RWPE2 (cell line): ENCODE data around the gene HMCN2.
A peak's percentile ranks its signal among the peaks of the same experiment; 100 is the strongest.

Experiments used
- ATAC-seq: fragments of 200-7000 bp; cut with Tn5 transposase; 3 replicates; pipeline ENCODE4 v1.9.1; 2021; ENCODE audit warnings: low read depth
- DNase-seq: peaks from one replicate; pipeline ENCODE4 v3.0.0-alpha.2; 2020; ENCODE audit warnings: low spot score
- H3K27ac ChIP-seq: fragments of 450-650 bp; 2 replicates; pipeline ENCODE4 v1.5.1; 2017; ENCODE audit warnings: mild to moderate bottlenecking; ENCODE audit not compliant: poor library complexity, severe bottlenecking
- H3K27me3 ChIP-seq: fragments of 250-450 bp; sonication (Bioruptor Pico); 2 replicates; pipeline ENCODE4 v1.5.1; 2021; ENCODE audit warnings: mild to moderate bottlenecking, moderate library complexity; ENCODE audit not compliant: insufficient read depth, poor library complexity, severe bottlenecking
- H3K36me3 ChIP-seq: fragments of 250-450 bp; sonication (Bioruptor Pico); 2 replicates; pipeline ENCODE4 v1.5.1; 2020; ENCODE audit warnings: low read depth, mild to moderate bottlenecking, moderate library complexity
- H3K4me1 ChIP-seq: fragments of 250-450 bp; sonication (Bioruptor Pico); 2 replicates; pipeline ENCODE4 v1.5.1; 2021; ENCODE audit warnings: mild to moderate bottlenecking, moderate library complexity; ENCODE audit not compliant: insufficient read depth, poor library complexity, severe bottlenecking
- H3K4me3 ChIP-seq: fragments of 250-450 bp; sonication (Bioruptor Pico); 2 replicates; pipeline ENCODE4 v1.5.1; 2021; ENCODE audit warnings: mild to moderate bottlenecking, moderate library complexity; ENCODE audit not compliant: severe bottlenecking
- H3K9me3 ChIP-seq: fragments of 250-450 bp; sonication (Bioruptor Pico); 2 replicates; pipeline ENCODE4 v1.5.1; 2021; ENCODE audit warnings: mild to moderate bottlenecking, moderate library complexity; ENCODE audit not compliant: severe bottlenecking
- TF ChIP-seq, protein P1 (sequence below): fragments of 450-650 bp; IDR thresholded peaks from one replicate; pipeline ENCODE4 v1.5.1; 2017; ENCODE audit warnings: mild to moderate bottlenecking, moderate library complexity; ENCODE audit not compliant: poor library complexity, severe bottlenecking

The HMCN2 gene

DNA sequence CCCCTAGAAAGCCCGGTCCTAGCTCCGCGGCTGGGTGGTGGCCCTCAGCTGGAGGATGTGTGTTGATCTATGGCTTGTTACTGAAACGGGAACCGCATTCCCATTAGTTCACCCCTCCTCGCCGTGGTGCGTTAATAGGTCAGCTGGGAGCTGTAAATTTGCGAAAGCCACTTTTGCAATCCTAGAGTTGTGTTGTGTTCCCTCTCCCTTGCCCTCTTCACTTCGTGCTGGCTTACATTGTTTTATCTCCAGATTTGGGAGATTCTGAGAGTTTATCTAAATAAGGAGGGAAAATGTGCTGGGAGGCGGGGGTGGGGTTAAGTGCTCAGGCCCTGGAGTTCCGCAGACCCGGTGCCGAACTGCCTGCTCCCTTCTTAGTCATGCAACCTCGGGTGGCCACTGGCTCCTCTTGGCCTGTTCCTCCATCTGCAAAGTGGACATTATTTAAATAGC lies 62.8 kb downstream of the HMCN2 start:
- no peaks in the 10 kb centered on the region for H3K4me1 ChIP-seq
- no peak for ATAC-seq
- DNase-seq = no peak
- H3K36me3 ChIP-seq = no peaks in the 10 kb centered on the region
- H3K9me3 ChIP-seq = no peaks in the 10 kb centered on the region
- TF ChIP-seq, protein P1, sequence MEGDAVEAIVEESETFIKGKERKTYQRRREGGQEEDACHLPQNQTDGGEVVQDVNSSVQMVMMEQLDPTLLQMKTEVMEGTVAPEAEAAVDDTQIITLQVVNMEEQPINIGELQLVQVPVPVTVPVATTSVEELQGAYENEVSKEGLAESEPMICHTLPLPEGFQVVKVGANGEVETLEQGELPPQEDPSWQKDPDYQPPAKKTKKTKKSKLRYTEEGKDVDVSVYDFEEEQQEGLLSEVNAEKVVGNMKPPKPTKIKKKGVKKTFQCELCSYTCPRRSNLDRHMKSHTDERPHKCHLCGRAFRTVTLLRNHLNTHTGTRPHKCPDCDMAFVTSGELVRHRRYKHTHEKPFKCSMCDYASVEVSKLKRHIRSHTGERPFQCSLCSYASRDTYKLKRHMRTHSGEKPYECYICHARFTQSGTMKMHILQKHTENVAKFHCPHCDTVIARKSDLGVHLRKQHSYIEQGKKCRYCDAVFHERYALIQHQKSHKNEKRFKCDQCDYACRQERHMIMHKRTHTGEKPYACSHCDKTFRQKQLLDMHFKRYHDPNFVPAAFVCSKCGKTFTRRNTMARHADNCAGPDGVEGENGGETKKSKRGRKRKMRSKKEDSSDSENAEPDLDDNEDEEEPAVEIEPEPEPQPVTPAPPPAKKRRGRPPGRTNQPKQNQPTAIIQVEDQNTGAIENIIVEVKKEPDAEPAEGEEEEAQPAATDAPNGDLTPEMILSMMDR = no peak
- H3K4me3 ChIP-seq = no peak overlapping the region
- no peak overlapping the region for H3K27ac ChIP-seq
- H3K27me3 ChIP-seq = peaks cover 14% of the 10 kb centered on the region

DNA sequence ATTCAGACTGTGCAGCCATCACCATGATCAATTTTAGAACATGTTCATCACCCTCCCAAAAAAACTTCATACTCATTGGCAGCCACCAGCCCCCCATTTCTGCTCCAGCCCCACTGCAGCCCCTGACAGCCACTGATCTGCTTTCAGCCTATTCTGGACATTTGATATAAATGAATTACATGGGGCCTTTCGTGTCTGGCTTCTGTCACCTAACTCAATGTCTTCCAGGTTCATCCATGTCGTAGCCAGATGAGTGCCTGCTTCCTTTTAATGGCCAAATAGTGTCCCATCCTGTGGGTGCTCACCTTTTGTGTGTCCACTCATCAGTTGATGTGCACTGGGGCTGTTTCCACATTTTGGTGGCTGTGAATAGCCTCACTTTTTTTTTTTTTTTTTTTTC lies 63.5 kb downstream of the HMCN2 start:
- TF ChIP-seq, protein P1 = no peak
- H3K36me3 ChIP-seq = no peaks in the 10 kb centered on the region
- H3K4me3 ChIP-seq = no peak overlapping the region
- H3K4me1 ChIP-seq = no peaks in the 10 kb centered on the region
- H3K27me3 ChIP-seq = peaks cover 12% of the 10 kb centered on the region
- H3K27ac ChIP-seq = no peak overlapping the region
- ATAC-seq = no peak
- DNase-seq = no peak
- H3K9me3 ChIP-seq = no peaks in the 10 kb centered on the region

DNA sequence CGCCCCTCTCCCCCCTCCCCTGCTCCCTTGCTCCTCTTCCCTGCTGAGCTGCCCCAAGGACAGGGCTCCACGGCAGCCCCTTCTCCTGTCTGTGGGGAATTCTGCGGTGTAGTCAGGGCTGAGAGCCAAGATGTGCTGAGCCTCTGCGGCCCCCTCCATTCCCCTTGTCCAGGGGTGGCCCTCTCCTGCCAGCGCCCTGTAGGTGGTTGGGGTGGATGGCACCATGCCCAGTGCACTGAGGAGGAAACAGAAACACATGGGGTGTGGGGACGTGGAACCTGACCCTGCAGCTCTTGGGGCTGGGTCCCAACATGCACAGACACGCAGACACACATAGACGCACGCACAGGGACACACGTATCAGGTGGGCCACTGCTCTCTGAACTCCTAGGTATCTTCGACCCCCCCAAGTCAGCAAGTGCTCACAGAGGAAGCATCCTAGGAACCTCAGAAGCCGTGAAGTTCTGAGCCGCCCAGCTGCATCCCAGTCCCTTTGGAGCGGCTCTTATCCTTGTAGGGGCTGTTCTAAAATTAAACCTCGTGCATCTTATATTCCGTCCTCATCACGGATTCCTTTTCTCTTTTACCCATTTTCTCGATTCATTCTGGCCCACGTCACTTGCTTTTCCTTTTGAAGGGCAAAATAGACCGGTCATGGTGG lies 64.8 kb downstream of the HMCN2 start:
- ATAC-seq (peak; percentile 36; the same call in 2 of the 3 replicates), DNase-seq (no peak)
- Histone ChIP-seq H3K4me3 (no peak overlapping the region), H3K27me3 (peaks cover 12% of the 10 kb centered on the region), H3K4me1 (no peaks in the 10 kb centered on the region), H3K9me3 (no peaks in the 10 kb centered on the region), H3K27ac (no peak overlapping the region), H3K36me3 (no peaks in the 10 kb centered on the region)
- TF ChIP-seq, protein P1 = no peak

DNA sequence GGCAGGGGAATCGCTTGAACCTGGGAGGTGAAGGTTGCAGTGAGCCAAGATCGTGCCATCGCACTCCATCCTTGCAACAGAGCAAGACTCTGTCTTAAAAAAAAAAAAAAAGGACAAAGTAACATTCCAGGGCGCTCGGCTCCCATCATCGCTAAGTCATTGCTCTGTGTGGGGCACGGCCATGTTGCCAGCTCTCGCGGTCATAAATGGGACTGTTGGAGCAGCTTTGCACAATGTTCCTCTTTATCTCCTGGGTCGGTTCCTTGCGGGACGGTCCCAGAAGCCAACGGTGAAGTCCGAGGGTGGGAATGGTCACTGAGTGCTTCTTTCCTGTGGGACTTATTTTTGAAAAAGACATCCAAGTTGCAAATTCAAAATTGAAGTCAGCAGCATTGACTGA lies 65.5 kb downstream of the HMCN2 start:
- no peaks in the 10 kb centered on the region for H3K4me1 ChIP-seq
- H3K36me3 ChIP-seq = no peaks in the 10 kb centered on the region
- H3K27me3 ChIP-seq = peaks cover 12% of the 10 kb centered on the region
- TF ChIP-seq, protein P1 = no peak
- DNase-seq (no peak), ATAC-seq (no peak)
- H3K4me3 ChIP-seq = no peak overlapping the region
- H3K27ac ChIP-seq = no peak overlapping the region
- no peaks in the 10 kb centered on the region for H3K9me3 ChIP-seq

DNA sequence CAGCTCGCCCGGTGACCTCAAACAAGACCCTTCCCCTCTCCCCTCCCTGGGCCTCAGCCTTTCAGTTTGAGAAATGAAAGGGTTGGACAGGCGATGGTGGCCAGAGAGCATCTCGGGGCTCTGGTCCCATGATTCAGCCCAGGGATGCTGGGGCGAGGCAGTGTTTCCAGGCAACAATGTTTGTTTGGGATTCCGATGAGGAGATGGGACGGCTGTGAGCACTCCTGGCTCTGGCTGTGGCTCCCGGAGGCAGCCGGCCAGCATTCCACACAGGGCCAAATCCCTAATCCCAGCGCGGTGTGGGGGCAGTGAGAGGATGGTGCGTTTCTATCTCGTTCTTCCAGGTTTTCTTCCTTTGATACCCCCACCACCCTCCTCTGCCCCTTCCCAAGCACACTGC lies 66.0 kb downstream of the HMCN2 start:
- Histone ChIP-seq H3K4me1 (no peaks in the 10 kb centered on the region), H3K27ac (no peak overlapping the region), H3K36me3 (no peaks in the 10 kb centered on the region), H3K9me3 (no peaks in the 10 kb centered on the region), H3K27me3 (peaks cover 12% of the 10 kb centered on the region), H3K4me3 (no peak overlapping the region)
- TF ChIP-seq, protein P1 = no peak
- DNase-seq = no peak
- peak; percentile 46; the same call in 2 of the 3 replicates for ATAC-seq
